KMS-11 (cell line): Measurements from ENCODE around the gene SKAP1.
"Not testable (repeated sequence)": the region's sequence is repeated elsewhere in the genome, so short reads cannot be mapped to it uniquely, and the experiment has no call there.

Source experiments
- H2AFZ ChIP-seq: fragments of 200-600 bp; sonication (generic); 2 replicates; pipeline ENCODE4 v1.6.1; 2016; ENCODE audit warnings: antibody characterized with exemption, mixed run types, low read depth
- H3K27ac ChIP-seq: fragments of 200-600 bp; sonication (generic); 2 replicates; pipeline ENCODE4 v1.6.1; 2016; ENCODE audit warnings: mild to moderate bottlenecking, mixed run types
- H3K27me3 ChIP-seq: fragments of 200-600 bp; sonication (generic); 2 replicates; pipeline ENCODE4 v1.6.1; 2017; ENCODE audit warnings: mild to moderate bottlenecking, low read depth, mixed run types, moderate library complexity; ENCODE audit not compliant: insufficient read depth
- H3K36me3 ChIP-seq: fragments of 200-600 bp; sonication (generic); 2 replicates; pipeline ENCODE4 v1.6.1; 2017; ENCODE audit warnings: mild to moderate bottlenecking, mixed run types; ENCODE audit not compliant: insufficient read depth
- H3K4me1 ChIP-seq: fragments of 200-600 bp; sonication (generic); 2 replicates; pipeline ENCODE4 v1.6.1; 2016; ENCODE audit warnings: mild to moderate bottlenecking, low read depth, mixed run types; ENCODE audit not compliant: poor library complexity, severe bottlenecking
- H3K4me2 ChIP-seq: fragments of 200-600 bp; sonication (generic); 2 replicates; pipeline ENCODE4 v1.7.0; 2016; ENCODE audit warnings: mild to moderate bottlenecking, mixed run types
- H3K4me3 ChIP-seq: fragments of 200-600 bp; sonication (generic); IDR thresholded peaks from 2 replicates; pipeline ENCODE4 v1.6.1; 2017; ENCODE audit warnings: low read depth, low read length, mixed read lengths; ENCODE audit not compliant: insufficient read depth
- H3K79me2 ChIP-seq: fragments of 200-600 bp; sonication (generic); 2 replicates; pipeline ENCODE4 v1.6.1; 2016; ENCODE audit warnings: low read depth, mixed run types; ENCODE audit not compliant: insufficient read depth
- H3K9ac ChIP-seq: fragments of 200-600 bp; sonication (generic); 2 replicates; pipeline ENCODE4 v1.6.1; 2016; ENCODE audit warnings: mild to moderate bottlenecking, mixed run types
- H4K20me1 ChIP-seq: fragments of 200-600 bp; sonication (generic); 2 replicates; pipeline ENCODE4 v1.6.1; 2016; ENCODE audit warnings: mild to moderate bottlenecking, mixed run types; ENCODE audit not compliant: insufficient read depth
- CTCF ChIP-seq: fragments of 200-600 bp; sonication (generic); conservative IDR thresholded peaks from 2 replicates; pipeline ENCODE4 v1.6.1; 2017; ENCODE audit warnings: low read depth, mild to moderate bottlenecking, antibody characterized with exemption, low read length, moderate library complexity, mixed read lengths

The SKAP1 gene

GRCh38 chr17:48247603-48248002 is 182.4 kb downstream of the SKAP1 start:
- Histone ChIP-seq H3K4me1 (peaks cover 6% of the 10 kb centered on the region), H4K20me1 (no peaks in the 10 kb centered on the region), H3K79me2 (no peaks in the 10 kb centered on the region), H3K27me3 (no peaks in the 10 kb centered on the region), H3K4me3 (no peak overlapping the region), H3K36me3 (no peaks in the 10 kb centered on the region), H3K9ac (no peak overlapping the region), H2AFZ (no peak overlapping the region), H3K4me2 (no peak overlapping the region), H3K27ac (no peak overlapping the region)
- TF ChIP-seq CTCF: no peak

GRCh38 chr17:48247038-48247437 is 183.0 kb downstream of the SKAP1 start:
- H3K4me2 ChIP-seq: no peak overlapping the region
- H3K79me2 ChIP-seq: no peaks in the 10 kb centered on the region
- H3K27me3 ChIP-seq: no peaks in the 10 kb centered on the region
- H3K27ac ChIP-seq: no peak overlapping the region
- no peak overlapping the region for H2AFZ ChIP-seq
- TF ChIP-seq CTCF: no peak
- H4K20me1 ChIP-seq: no peaks in the 10 kb centered on the region
- no peak overlapping the region for H3K9ac ChIP-seq
- H3K4me3 ChIP-seq: no peak overlapping the region
- H3K4me1 ChIP-seq: peaks cover 6% of the 10 kb centered on the region
- no peaks in the 10 kb centered on the region for H3K36me3 ChIP-seq

GRCh38 chr17:48246612-48247011 is 183.4 kb downstream of the SKAP1 start:
- Histone ChIP-seq H3K4me3 (no peak overlapping the region), H3K79me2 (no peaks in the 10 kb centered on the region), H4K20me1 (no peaks in the 10 kb centered on the region), H3K27ac (no peak overlapping the region), H3K4me1 (peaks cover 9% of the 10 kb centered on the region), H3K9ac (no peak overlapping the region), H2AFZ (no peak overlapping the region), H3K4me2 (no peak overlapping the region), H3K36me3 (no peaks in the 10 kb centered on the region), H3K27me3 (no peaks in the 10 kb centered on the region)
- TF ChIP-seq CTCF: no peak

- not testable (repeated sequence) for H3K4me2 ChIP-seq
Observed at GRCh38 chr17:48245465-48246033, 184.5 kb downstream of the SKAP1 start.

GRCh38 chr17:48244814-48245213 is 185.2 kb downstream of the SKAP1 start:
- H3K27me3 ChIP-seq: no peaks in the 10 kb centered on the region
- H3K4me1 ChIP-seq: peaks cover 27% of the 10 kb centered on the region

More at GRCh38 chr17:48245465-48246033, 184.5 kb downstream of the SKAP1 start:
- H3K27ac ChIP-seq, H3K9ac ChIP-seq, H3K36me3 ChIP-seq, H3K79me2 ChIP-seq, H3K27me3 ChIP-seq, H2AFZ ChIP-seq, H4K20me1 ChIP-seq, H3K4me3 ChIP-seq: not testable (repeated sequence)
- H3K4me1 ChIP-seq: peaks cover 20% of the 10 kb centered on the region

More at GRCh38 chr17:48244814-48245213, 185.2 kb downstream of the SKAP1 start:
- H3K36me3 ChIP-seq: no peaks in the 10 kb centered on the region
- no peak for TF ChIP-seq CTCF
- no peak overlapping the region for H2AFZ ChIP-seq
- no peak overlapping the region for H3K9ac ChIP-seq
- no peaks in the 10 kb centered on the region for H3K79me2 ChIP-seq
- no peak overlapping the region for H3K27ac ChIP-seq
- no peak overlapping the region for H3K4me3 ChIP-seq
- no peak overlapping the region for H3K4me2 ChIP-seq
- no peaks in the 10 kb centered on the region for H4K20me1 ChIP-seq
